Metanephros (tissue), 2 donors: Measurements from ENCODE around the gene ETV1. TPM values are rescaled to one million over a fixed set of nuclear protein-coding genes. Genes with fewer than 3 reads are reported as not detected.

Experiments used
- small RNA-seq: library from RNA; depleted of rRNA; stranded (forward); fragments of <200 nt; gene quantifications from one replicate; pipeline ENCODE3, GENCODE V24; 2014; ENCODE audit warnings: low replicate concordance
- total RNA-seq: library from RNA; depleted of rRNA; stranded (reverse); fragments of >200 nt; gene quantifications from one replicate; pipeline ENCODE4 v1.2.3, GENCODE V29; 2014

ETV1 gene
- total RNA-seq: 21.3 TPM

GRCh38 chr7:13989126-13989948, at the start of gene ETV1:
ETV1 (minus strand) TSS chr7:13989666; CDS start chr7:13989052, 614 bp downstream.

Small RNA genes lying within 50 kb of the gene (small RNA-seq; reads per million reads assigned to genes)
- gene RF00019: not detected
